Measurements from ENCODE around the gene CCND3.

- no peak for TF ChIP-seq EZH2 (optimal IDR thresholded peaks at IDR 0.05; ENCODE audit: low read depth, low read length)
- TF ChIP-seq CTCF (IDR thresholded peaks at IDR 0.05; ENCODE audit: low read length) = no peak
Observed at GRCh38 chr6:41935193-41935574, 6.4 kb downstream of the CCND3 start.

All from MM.1S (cell line).